Activated CD4-positive, alpha-beta T cell treated with anti-CD3 and anti-CD28 coated beads for 4 hours (primary cell): ENCODE data around the gene AFAP1L1.

Experiments used
- DNase-seq, 2 donors: peaks; one replicate each; pipeline ENCODE4 v3.0.0-alpha.2; 2020

AFAP1L1 gene

GRCh38 chr5:149317281-149318048, 45.8 kb downstream of the AFAP1L1 start:
- peak; percentile 21 to 42 for DNase-seq

DNA sequence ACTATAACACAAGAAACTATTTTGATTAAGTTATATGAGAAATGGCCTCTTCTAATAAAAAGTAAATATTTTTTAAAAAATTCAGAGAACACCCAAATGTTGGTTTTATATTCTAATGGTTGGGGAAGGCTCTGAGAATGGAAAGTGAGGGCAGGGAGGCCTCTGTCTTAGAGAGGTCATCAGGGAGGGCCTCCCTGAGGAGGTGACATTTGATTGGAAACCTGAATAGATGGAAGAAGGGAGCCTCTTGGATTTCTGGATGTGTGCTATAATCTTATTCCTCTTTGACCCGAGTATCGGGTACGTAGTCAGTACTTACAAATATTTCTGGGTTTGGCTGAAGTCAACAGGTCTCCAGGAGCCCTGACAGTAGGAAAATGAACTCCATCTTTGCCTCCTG, 47.5 kb downstream of the AFAP1L1 start:
- DNase-seq, result no peak

DNA sequence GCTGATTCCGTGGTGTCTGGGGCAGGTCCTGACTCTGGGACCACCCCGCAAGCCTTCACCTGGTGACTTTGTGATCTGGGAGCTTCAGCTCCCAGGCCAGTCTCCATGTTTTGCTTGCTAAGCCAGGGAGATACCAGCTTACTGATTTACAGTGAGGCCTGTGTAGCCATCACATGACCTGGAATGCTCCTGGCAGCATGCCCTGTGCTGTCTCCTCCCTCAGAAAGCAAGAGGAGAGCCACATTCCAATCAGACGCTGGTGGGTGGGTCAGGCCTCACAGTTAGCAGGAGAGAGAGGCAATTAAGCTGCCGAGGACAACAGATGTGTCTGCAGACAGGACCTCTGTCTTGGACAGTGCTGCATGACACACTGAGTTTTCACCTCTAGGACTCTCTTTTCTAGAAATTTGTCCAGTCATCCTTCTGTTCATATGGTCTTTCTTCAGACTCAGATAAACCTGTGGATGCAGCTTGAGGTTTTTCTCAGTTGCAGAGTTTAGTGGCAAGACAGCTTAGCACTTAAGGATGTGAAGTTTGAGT, 49.2 kb downstream of the AFAP1L1 start:
- DNase-seq, result no peak

GRCh38 chr5:149322518-149322917, 50.9 kb downstream of the AFAP1L1 start:
- no peak for DNase-seq

DNA sequence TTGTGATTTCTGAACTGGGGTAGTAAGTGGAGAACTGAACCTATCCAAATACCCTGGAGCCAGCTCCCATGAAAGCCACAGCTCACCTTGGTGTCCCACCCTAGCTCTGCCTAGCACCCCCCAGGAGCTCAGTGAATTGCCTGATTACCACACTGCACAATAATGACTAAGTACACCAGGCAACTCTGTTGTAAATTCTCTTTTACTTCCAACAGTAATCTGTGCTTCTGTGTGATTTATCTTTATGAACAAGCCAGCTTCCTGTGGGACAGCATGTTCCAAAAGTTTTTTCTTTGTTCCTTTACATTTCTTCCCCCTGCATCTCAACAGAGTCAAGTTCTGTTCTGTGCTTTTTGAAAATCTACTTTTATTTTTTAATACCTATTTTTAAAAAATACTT, 51.6 kb downstream of the AFAP1L1 start:
- no peak for DNase-seq

- no peak for DNase-seq
These were observed 52.1 kb downstream of the AFAP1L1 start for GRCh38 chr5:149323621-149324205.

DNA sequence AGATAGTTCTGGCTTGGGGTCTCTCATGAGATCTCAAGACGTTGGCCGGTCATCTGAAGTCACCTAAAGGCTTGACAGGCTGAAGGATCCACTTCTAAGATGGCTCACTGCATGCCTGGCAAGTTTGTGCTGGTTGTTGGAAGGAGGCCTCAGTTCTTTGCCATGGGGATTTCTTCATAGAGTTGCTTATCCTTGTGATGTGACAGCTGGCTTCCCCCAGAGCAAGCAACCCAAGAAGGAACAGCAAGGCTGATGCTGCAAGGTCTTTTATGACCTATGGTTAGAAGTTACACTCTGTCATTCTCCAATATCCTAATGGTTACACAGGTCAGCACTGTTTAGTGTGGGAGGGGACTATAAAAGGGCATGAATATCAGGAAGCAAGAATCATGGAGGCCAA, 53.0 kb downstream of the AFAP1L1 start:
- no peak for DNase-seq

DNA sequence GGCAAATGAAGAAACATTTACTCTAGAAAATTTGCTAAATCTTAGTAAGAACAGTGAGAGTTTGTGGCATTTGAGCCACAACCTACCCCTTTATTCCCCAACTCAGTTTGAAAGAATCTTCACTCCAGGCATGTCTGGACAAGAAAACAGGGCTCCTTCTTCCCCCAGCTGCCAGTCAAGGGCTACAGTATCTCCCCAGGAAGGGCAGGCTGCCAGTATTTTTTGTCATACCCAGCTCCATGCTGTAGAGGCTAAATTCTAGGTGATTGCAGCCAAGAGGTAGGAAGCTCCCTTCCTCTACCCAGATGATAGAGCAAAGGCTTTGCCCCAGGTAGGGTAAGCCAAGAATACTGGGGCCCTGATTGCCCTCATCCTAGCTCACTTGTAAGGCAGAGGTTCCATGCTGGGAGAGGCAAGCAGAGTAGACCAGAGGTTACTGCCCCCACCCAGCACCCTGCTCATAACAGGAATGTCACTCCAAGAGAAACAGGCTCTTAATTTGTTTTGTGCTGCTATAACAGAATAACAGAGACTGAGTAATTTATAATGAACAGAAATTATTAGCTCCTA, 53.6 kb downstream of the AFAP1L1 start:
- DNase-seq, result no peak

GRCh38 chr5:149325894-149326293, 54.2 kb downstream of the AFAP1L1 start:
- DNase-seq, result no peak

DNA sequence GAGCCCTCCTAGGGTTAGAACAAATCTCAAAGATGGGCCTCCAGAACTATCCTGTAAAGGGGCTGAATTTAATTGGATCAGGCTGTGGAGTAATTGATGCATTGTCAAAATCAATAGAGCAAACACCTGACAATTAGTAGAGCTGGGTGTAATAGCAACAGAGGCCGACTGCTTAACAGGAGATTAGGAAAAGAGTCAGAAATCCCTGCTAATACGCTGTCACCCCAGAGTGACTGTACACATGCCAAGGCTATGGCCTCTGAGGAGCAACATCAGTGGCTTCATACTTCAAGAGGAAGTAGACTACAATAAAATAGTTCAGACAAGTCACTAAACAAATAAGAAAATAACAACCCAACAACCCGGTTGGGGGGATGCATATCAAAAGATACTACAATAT, 55.0 kb downstream of the AFAP1L1 start:
- no peak for DNase-seq

DNA sequence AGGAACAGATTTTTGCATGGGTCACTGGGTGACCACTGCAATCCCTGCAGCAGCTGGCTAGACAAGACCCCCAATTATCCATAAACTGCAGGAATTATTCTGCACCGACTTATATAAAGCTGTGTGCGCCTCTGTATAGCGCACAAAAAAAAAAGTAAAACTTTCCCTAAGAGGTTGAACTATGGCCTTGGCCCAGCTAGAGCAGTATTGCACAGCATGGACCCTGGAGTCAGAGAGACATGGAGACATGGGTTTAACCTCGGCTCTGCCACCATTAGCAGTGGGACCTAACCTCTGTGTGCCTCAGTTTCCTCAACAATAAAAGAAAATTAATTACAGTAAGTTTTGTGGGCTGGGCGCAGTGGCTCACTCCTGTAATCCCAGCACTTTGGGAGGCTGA, 56.5 kb downstream of the AFAP1L1 start:
- DNase-seq, result no peak

DNA sequence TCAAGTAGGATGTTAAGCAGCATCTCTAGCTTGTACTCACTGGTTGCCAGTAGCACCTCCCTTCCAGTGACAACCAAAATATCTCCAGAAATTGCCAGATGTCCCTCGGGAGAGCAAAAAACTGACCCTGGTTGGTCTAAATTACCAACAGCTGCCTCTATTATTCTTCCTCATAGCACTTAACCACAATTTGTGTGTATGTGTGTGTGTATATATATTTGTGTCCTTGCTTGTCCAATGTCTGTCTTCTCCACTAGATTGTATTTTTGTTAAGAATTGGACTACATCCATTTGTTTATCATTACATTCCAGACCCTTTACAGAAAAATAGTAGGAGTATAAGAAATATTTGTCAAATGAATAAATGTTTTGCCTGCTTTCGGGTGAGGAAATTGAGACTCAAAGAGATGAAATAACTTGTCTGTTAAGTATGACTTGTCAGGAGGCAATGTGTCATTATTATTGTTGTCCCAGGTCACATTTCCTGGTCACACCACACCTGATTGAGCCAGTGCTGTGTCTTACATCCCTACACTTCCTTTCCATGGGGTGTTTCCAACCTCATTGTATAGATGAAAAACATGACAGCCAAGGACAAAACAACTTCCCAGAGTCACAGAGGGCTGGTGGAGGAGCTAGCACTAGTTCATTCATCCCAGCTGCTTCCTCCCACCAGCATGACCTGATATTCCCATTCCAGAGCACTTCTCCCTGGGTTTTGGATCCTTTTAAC, 62.2 kb downstream of the AFAP1L1 start:
- DNase-seq, result no peak

DNA sequence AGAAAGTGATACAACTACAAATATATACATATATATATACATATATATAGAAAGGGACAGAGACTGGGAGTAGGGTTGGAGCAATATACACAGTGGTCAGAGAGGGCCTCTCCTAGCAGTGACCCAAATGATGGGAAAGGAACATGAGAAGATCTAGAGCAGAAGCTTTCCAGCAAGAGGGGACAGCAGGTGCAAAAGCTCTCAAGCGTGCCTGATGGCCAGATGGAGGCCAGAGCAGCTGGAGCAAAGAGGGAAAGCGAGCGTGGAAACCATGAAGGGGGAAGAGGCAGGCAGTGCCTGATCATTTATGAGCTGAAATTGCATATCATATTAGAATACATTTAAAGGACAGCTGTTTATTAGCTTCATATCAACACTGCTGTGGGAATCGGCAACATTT, 66.1 kb downstream of the AFAP1L1 start:
- DNase-seq, result no peak

DNA sequence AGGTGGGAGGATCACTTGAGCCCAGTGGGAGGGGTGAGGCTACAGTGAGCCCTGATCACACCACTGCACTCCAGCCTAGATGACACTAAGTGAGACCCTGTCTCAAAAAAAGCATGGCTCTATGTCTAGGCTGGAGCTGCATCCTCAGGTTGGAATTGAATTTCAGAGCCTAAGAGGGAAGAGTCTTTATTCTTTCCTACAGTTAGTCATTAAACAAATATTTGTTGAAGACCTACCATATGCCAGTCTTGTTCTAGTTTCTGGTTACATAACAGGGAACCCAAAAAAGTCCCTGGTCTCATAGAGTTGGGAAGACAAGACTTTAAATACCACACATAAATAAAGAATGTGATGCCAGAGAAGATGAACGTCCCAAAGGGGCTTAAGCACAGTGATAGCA, 66.7 kb downstream of the AFAP1L1 start:
- no peak for DNase-seq

DNA sequence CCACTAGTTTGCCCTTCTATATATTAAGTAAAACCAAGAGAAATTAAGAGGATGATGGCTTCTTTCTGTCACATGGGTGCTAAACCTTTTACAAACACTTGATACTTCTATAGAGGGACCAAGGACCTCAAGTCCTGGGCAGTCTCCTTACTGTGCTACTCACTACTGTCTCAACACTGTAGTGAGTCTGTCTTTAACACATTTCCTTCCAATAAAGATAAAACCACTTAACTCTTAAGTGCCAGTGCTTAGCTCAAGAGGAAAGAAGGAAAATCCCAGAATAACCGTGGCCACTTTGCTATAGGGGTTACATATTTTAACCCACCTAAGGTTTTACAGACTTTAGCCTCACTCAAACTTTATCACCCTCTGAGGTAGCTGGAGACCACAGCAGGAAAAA, 69.3 kb downstream of the AFAP1L1 start:
- DNase-seq, result no peak

DNA sequence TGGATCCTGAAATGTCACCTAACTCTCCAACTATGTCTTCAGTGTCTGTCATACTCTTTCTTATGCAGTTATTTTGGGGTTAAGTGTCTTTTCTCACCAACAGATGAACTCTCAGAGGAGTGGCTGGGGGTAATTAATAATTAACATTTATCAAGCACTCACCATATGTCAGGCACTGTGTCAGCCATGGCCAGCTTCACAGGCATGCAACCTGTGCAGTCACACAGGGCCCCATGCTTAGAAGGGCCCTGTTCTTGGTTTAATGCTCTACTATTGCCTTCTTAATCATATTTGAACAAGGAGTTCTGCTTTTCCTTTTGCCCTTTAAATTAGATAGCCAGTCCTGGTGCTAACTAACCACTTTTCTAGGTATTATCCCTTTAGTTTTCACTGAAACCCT, 70.2 kb downstream of the AFAP1L1 start:
- no peak for DNase-seq

DNA sequence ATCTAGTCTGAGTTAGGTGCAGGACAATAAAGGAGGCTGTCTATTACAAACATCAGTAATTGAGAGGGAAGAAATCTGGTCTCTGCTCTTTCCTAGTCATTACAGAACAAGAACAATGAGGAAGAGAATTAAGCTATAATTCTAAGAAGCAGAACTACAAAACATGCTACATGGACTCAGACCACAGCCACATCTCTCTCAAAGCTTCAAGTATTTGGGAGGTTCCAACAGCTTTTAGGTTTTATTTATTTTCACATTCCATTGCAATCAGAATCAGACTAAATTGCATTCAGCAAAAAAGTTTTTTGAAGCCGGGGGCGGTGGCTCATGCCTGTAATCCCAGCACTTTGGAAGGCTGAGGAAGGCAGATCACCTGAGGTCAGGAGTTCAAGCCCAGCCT, 72.5 kb downstream of the AFAP1L1 start:
- DNase-seq, result no peak

GRCh38 chr5:149345147-149345891, 73.7 kb downstream of the AFAP1L1 start, which contains the start of gene GRPEL2:
Gene GRPEL2, plus strand, starts transcription at chr5:149345499. Its CDS starts 41 bp downstream, at chr5:149345540.
- peak; percentile 83 to 90 for DNase-seq

- peak in 1 of 2 donors; percentile 24 for DNase-seq
These were observed 74.2 kb downstream of the AFAP1L1 start for GRCh38 chr5:149345892-149346222.

- DNase-seq, result no peak
These were observed 76.9 kb downstream of the AFAP1L1 start for GRCh38 chr5:149348518-149348917.

- no peak for DNase-seq
These were observed 77.7 kb downstream of the AFAP1L1 start for GRCh38 chr5:149349382-149349781.

DNA sequence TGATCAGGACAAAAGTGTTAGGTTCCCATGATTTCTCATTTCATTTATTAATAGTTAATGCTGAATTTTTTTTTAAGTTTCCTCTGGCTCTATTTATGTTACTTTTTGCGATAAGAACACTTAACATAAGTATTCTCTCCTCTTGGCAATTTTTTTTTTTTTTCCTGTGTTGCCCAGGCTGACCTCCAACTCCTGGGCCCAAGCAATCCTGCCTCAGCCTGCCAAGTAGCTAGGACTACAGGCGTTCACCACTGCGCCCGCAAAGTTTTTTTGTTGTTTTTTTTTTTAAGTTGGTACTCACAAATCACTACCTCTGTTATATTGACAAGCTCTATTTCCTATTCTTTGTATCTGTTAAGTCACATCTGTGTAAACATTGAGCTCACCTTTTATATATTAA, 80.5 kb downstream of the AFAP1L1 start:
- no peak for DNase-seq

DNA sequence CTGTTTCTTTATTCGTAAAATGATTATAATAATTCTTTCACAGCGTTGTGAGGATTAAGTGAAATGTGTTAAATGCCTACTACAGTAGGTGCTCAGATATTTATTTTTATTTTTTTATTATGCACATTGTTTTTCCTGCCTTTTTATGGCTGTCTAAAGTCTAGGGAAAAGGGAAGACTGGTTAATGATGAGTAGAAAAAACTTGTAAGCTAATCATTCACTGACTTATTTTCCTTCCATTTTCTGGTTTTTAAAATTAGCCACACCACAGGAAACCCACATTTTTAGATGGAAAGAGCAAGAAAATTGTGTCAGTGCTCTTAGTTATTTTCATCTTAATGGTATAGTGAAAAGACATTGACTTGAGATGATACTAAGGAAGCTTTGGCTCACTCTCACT, 82.3 kb downstream of the AFAP1L1 start:
- DNase-seq, result no peak
